GM13977 (cell line): Measurements from ENCODE around the gene ARHGEF16.

ENCODE experiments used
- DNase-seq: peaks from one replicate; pipeline ENCODE4 v3.0.0; 2012; ENCODE audit warnings: low spot score
- CTCF ChIP-seq: IDR thresholded peaks from 2 replicates; pipeline ENCODE4 v1.5.1; 2012; ENCODE audit warnings: mild to moderate bottlenecking, control low read depth; ENCODE audit not compliant: insufficient read depth; ENCODE audit errors: extremely low read depth, missing control alignments
- in situ Hi-C: fragments of 300-500 bp; cut with MboI; formaldehyde crosslinking; loops from one replicate; pipeline ENCODE4 v1.12.0; 2022; ENCODE audit warnings: low sequenced_read_pairs, low pct_unique_long_range_greater_than_20kb, mixed read lengths, inconsistent platforms; ENCODE audit not compliant: unreplicated experiment

Gene ARHGEF16

GRCh38 chr1:3527774-3528173, 73.3 kb downstream of the ARHGEF16 start:
- TF ChIP-seq CTCF, result no peak
- DNase-seq, result no peak
- in situ Hi-C loops, result no loop called here

- no peak for DNase-seq
- in situ Hi-C loops, result no loop called here
- no peak for TF ChIP-seq CTCF
Observed at GRCh38 chr1:3529099-3529729, 74.7 kb downstream of the ARHGEF16 start.

GRCh38 chr1:3530086-3530925, 75.8 kb downstream of the ARHGEF16 start:
- in situ Hi-C loops, result no loop called here
- no peak for DNase-seq
- TF ChIP-seq CTCF, result no peak
